Activated T-helper 1 cell treated with anti-CD3 and anti-CD28 coated beads, Interleukin-12 subunit alpha, Interleukin-12 subunit beta, Interleukin-2, Interleukin-4 antibody, amounts not matched to agents 30 ng/mL and 10 ng/mL and 1 ng/mL, durations not matched to agents 14 hours and 24 hours and 36 hours (primary cell): ENCODE measurements around the gene NUP85. TPM values are rescaled to one million over a fixed set of nuclear protein-coding genes. Genes with fewer than 3 reads are reported as not detected.
A peak's percentile ranks its signal among the peaks of the same experiment; 100 is the strongest.
"Not testable (repeated sequence)": the region's sequence is repeated elsewhere in the genome, so short reads cannot be mapped to it uniquely, and the experiment has no call there.

Experiments used
- DNase-seq: peaks from one replicate; pipeline ENCODE4 v3.0.0; 2021; ENCODE audit warnings: low spot score
- H3K27ac Mint-ChIP-seq: one replicate; pipeline ENCODE4 v1.8.0; 2021; ENCODE audit warnings: mild to moderate bottlenecking, mixed read lengths
- H3K27me3 Mint-ChIP-seq: one replicate; pipeline ENCODE4 v1.8.0; 2022; ENCODE audit warnings: mild to moderate bottlenecking, moderate library complexity, mixed read lengths; ENCODE audit not compliant: insufficient read depth
- H3K36me3 Mint-ChIP-seq: one replicate; pipeline ENCODE4 v1.8.0; 2021; ENCODE audit warnings: low read depth, mixed read lengths
- H3K4me1 Mint-ChIP-seq: one replicate; pipeline ENCODE4 v1.8.0; 2021; ENCODE audit warnings: low read depth, mixed read lengths
- H3K4me3 Mint-ChIP-seq: one replicate; pipeline ENCODE4 v1.8.0; 2021; ENCODE audit warnings: mild to moderate bottlenecking, moderate library complexity, mixed read lengths
- H3K9me3 Mint-ChIP-seq: one replicate; pipeline ENCODE4 v1.8.0; 2021; ENCODE audit warnings: mixed read lengths
- intact Hi-C: fragments of 100-400 bp; cut with micrococcal nuclease; formaldehyde crosslinking; loops from one replicate; pipeline ENCODE4 v1.15.1; 2024
- total RNA-seq: library from RNA; stranded (reverse); gene quantifications from 2 replicates; pipeline ENCODE4 v1.2.3, GENCODE V29; 2022

Gene NUP85
- total RNA-seq, 1 donor from 2014 or later = 122 TPM

- intact Hi-C loops = loop anchor here (1.0 to 2.0 kb wide), 6 partner anchors 8 to 155 kb away; partner anchors contain the start of genes GRB2, MIF4GD and SLC25A19
- peak overlapping the region; percentile 92 for H3K27ac Mint-ChIP-seq
- peak overlapping the region; percentile 77 for H3K4me3 Mint-ChIP-seq
- H3K36me3 Mint-ChIP-seq = peaks cover 31% of the 10 kb centered on the region
- no peaks in the 10 kb centered on the region for H3K27me3 Mint-ChIP-seq
- peaks cover 63% of the 10 kb centered on the region for H3K4me1 Mint-ChIP-seq
- peak; percentile 64 for DNase-seq
- H3K9me3 Mint-ChIP-seq = no peaks in the 10 kb centered on the region
These were observed 44.6 kb downstream of the NUP85 start for GRCh38 chr17:75250009-75250471.

- DNase-seq = no peak
- intact Hi-C loops = no loop called here
These were observed 46.7 kb downstream of the NUP85 start for GRCh38 chr17:75252039-75252816.

DNA sequence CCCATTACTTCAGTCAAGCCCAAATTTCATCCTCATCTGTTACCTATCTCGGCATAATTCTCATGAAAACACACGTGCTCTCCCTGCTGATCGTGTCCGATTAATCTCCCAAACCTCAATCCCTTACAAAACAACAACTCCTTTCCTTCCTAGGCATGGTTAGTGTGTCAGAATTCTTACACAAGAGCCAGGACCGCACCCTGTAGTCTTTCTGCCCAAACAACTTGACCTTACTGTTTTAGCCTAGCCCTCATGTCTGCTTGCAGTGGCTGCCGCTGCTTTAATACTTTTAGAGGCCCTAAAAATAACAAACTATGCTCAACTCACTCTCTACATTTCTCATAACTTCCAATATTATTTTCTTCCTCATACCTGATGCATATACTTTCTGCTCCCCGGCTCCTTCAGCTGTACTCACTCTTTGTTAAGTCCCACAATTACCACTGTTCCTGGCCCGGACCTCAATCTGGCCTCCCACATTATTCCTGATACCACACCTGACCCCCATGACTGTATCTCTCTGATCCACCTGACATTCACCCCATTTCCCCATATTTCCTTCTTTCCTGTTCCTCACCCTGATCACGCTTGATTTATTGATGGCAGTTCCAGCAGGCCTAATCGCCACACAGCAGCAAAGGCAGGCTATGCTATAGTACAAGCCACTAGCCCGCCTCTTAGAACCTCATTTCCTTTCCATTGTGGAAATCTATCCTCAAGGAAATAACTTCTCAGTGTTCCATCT, 50.6 kb downstream of the NUP85 start:
- Mint-ChIP-seq H3K36me3 (peaks cover 19% of the 10 kb centered on the region), H3K4me1 (peaks cover 76% of the 10 kb centered on the region), H3K27ac (peak overlapping the region; percentile 45)
- H3K9me3 Mint-ChIP-seq, DNase-seq, H3K27me3 Mint-ChIP-seq, H3K4me3 Mint-ChIP-seq, intact Hi-C loops: not testable (repeated sequence)

More at GRCh38 chr17:75252039-75252816, 46.7 kb downstream of the NUP85 start:
- Mint-ChIP-seq H3K4me3 (peak overlapping the region; percentile 34), H3K9me3 (no peaks in the 10 kb centered on the region), H3K4me1 (peaks cover 74% of the 10 kb centered on the region), H3K27ac (peak overlapping the region; percentile 79), H3K36me3 (peaks cover 18% of the 10 kb centered on the region), H3K27me3 (no peaks in the 10 kb centered on the region)

DNA sequence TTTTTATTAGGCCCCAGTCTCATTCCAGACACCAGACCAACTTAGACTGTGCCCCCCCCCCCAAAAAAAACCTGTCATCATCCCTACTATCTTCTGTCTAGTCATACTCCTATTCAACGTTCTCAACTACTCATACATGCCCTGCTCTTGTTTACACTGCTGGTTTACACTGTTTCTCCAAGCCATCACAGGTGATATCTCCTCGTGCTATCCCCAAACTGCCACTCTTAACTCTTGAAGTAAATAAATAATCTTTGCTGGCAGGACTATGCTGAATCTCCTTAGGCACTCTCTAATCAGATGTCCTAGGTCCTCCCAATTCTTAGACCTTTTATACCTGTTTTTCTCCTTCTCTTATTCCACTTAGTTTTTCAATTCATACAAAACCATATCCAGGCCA, 51.7 kb downstream of the NUP85 start:
- DNase-seq, H3K27me3 Mint-ChIP-seq, H3K9me3 Mint-ChIP-seq, H3K4me3 Mint-ChIP-seq, intact Hi-C loops: not testable (repeated sequence)
- Mint-ChIP-seq H3K27ac (peak overlapping the region; percentile 45), H3K4me1 (peaks cover 68% of the 10 kb centered on the region), H3K36me3 (peaks cover 23% of the 10 kb centered on the region)

- Mint-ChIP-seq H3K9me3 (no peaks in the 10 kb centered on the region), H3K4me1 (peaks cover 56% of the 10 kb centered on the region), H3K4me3 (peak overlapping the region; percentile 96), H3K27ac (peak overlapping the region; percentile 97), H3K27me3 (no peaks in the 10 kb centered on the region), H3K36me3 (peaks cover 28% of the 10 kb centered on the region)
- intact Hi-C loops = loop anchor here (1.0 to 10.0 kb wide), 15 partner anchors 10 to 414 kb away; partner anchors contain the start of genes ATP5PD, FDXR, GRB2 and JPT1
- DNase-seq = no peak
These were observed 55.3 kb downstream of the NUP85 start for GRCh38 chr17:75260641-75261335.

- no peaks in the 10 kb centered on the region for H3K9me3 Mint-ChIP-seq
These were observed 56.0 kb downstream of the NUP85 start, which contains the start of the genes GGA3 and MRPS7 for GRCh38 chr17:75261336-75262111. GGA3 (minus strand) TSS chr17:75261606; CDS start chr17:75261587, 19 bp downstream. MRPS7 (plus strand) TSS chr17:75261879; CDS start chr17:75261901, 22 bp downstream.

DNA sequence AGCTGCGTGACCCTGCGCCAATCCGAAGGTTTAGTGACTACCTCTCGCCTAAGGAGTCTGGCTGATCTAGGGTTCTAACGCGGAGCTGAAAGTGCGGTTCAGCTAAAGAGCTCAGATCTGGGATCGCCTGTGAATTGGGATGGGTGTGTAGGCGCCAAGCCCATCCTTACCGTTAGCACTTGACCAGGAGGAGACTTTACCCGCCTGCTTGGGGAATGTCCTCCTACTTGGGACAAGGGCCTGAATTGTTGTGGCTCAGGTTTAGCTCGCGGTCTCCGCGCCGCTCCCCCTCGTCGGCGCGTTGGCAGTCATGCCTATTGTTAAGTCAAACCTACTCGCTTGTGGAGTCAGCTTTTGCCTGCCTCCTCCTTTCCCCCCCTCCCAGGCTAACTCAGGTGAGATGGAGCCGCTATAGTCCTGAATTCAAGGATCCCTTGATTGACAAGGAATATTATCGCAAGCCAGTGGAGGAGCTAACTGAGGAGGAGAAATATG, 56.7 kb downstream of the NUP85 start:
- Mint-ChIP-seq H3K9me3 (no peaks in the 10 kb centered on the region), H3K4me3 (peak overlapping the region; percentile 96), H3K36me3 (peaks cover 31% of the 10 kb centered on the region), H3K27ac (peak overlapping the region; percentile 97), H3K4me1 (peaks cover 43% of the 10 kb centered on the region), H3K27me3 (no peaks in the 10 kb centered on the region)
- intact Hi-C loops = loop anchor here (1.0 to 10.0 kb wide), 6 partner anchors 8 to 413 kb away; partner anchors contain the start of genes ATP5PD, FDXR, KCTD2 and NT5C
- no peak for DNase-seq

More at GRCh38 chr17:75261336-75262111, 56.0 kb downstream of the NUP85 start, which contains the start of the genes GGA3 and MRPS7:
- Mint-ChIP-seq H3K27ac (peak within 1 kb of the TSS; percentile 97), H3K4me3 (peak within 1 kb of the TSS; percentile 96), H3K36me3 (peaks cover 28% of the 10 kb centered on the region), H3K27me3 (no peaks in the 10 kb centered on the region), H3K4me1 (peaks cover 49% of the 10 kb centered on the region)
- DNase-seq = peak; percentile 94
- intact Hi-C loops = loop anchor here (1.0 to 10.0 kb wide), 15 partner anchors 9 to 413 kb away; partner anchors contain the start of genes ATP5PD, FDXR, GRB2 and JPT1

- Mint-ChIP-seq H3K9me3 (no peaks in the 10 kb centered on the region), H3K36me3 (peaks cover 31% of the 10 kb centered on the region)
- intact Hi-C loops = loop anchor here (5.0 to 10.0 kb wide), 5 partner anchors 131 to 412 kb away; partner anchors contain the start of genes ATP5PD, FDXR, KCTD2 and NT5C
These were observed 57.6 kb downstream of the NUP85 start for GRCh38 chr17:75263055-75263454.

DNA sequence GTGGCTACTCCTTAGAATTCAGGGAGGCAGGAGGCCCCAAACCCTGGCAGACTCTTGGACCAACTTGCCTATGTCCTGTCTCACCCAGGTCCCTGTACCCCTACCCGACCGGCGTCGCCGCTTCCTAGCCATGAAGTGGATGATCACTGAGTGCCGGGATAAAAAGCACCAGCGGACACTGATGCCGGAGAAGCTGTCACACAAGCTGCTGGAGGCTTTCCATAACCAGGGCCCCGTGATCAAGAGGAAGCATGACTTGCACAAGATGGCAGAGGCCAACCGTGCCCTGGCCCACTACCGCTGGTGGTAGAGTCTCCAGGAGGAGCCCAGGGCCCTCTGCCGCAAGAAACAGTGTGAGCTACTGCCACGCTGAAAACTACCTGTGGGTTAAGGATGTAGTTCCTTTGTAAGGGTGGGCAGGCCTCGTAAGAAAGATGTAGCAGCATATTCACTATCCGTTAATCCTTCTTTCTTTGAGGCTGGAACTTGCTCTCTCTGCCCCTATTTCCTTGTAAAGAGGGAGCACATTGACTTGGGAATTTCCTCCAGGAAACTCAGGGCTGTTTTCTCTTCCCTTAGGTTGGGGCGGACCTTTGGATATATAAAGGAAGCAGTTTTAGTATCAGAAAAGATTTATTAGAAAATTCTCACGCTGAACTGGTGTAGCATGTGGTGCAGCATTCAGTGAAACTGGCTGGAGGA, 60.3 kb downstream of the NUP85 start:
- H3K4me1 Mint-ChIP-seq = peaks cover 28% of the 10 kb centered on the region
- H3K27me3 Mint-ChIP-seq = no peaks in the 10 kb centered on the region
- H3K4me3 Mint-ChIP-seq = no peak overlapping the region
- no peak for DNase-seq
- no peaks in the 10 kb centered on the region for H3K9me3 Mint-ChIP-seq
- intact Hi-C loops = loop anchor here (10.0 kb wide), 2 partner anchors 391 to 409 kb away; partner anchors contain the start of gene FDXR
- no peak overlapping the region for H3K27ac Mint-ChIP-seq
- peaks cover 28% of the 10 kb centered on the region for H3K36me3 Mint-ChIP-seq

More at GRCh38 chr17:75263055-75263454, 57.6 kb downstream of the NUP85 start:
- Mint-ChIP-seq H3K27ac (peak overlapping the region; percentile 97), H3K27me3 (no peaks in the 10 kb centered on the region), H3K4me1 (peaks cover 34% of the 10 kb centered on the region), H3K4me3 (peak overlapping the region; percentile 96)
- DNase-seq = no peak

DNA sequence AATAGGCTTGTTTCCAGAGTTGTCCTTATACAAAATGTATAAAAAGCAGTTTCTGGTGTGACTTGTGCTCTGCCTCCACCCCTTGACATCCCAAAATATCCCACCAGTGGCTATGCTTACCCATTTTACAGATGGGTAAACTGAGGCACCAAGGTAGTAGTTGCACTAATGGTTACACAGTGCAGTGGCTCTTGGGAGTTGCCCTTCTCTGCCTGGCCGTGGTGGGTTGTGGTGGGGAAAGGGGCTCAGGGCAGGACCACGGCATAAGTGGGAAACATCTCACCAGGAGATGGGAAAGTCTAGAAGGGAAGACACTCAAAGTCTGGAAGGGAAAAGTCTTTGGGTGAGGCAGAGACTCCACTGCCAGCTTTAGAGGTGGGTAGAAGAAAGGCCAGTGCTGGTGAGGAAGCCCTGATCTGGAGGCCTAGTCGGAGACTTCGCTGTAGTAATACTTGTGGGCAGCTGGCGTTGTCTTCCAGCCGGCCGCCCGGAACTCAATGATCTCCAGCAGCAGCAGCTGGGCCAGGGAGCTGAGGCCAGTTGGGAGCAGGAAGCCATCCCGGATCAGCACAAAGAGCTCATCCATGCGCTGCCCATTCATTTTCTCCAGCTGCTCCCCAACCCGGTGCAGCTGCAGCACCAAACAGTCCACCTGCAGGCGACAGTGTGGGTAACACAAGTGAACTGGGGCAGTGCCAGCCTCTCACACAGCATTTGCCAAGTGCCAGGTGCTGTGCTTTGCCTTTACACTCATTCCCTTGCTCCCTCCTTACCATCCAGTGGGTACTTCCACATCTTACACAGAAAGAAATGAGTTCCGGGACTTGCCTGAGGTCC, 61.1 kb downstream of the NUP85 start:
- H3K36me3 Mint-ChIP-seq = peaks cover 25% of the 10 kb centered on the region
- DNase-seq = no peak
- H3K27me3 Mint-ChIP-seq = no peaks in the 10 kb centered on the region
- no peaks in the 10 kb centered on the region for H3K9me3 Mint-ChIP-seq
- H3K27ac Mint-ChIP-seq = no peak overlapping the region
- intact Hi-C loops = loop anchor here (10.0 kb wide), 2 partner anchors 392 to 408 kb away; partner anchors contain the start of gene FDXR
- peaks cover 26% of the 10 kb centered on the region for H3K4me1 Mint-ChIP-seq
- H3K4me3 Mint-ChIP-seq = no peak overlapping the region
